HCT116 (cell line): ENCODE data around the gene CCDC57. TPM values are rescaled to one million over a fixed set of nuclear protein-coding genes. Genes with fewer than 3 reads are reported as not detected.

Experiments used
- ATAC-seq: fragments of 200-7000 bp; cut with Tn5 transposase; 2 replicates; pipeline ENCODE4 v1.9.1; 2020; ENCODE audit warnings: mild to moderate bottlenecking, moderate library complexity
- BruUV-seq: library from RNA; stranded (reverse); fragments of 400-500 nt; replicated peaks from 2 replicates; lab custom pipeline; 2021; lab: Mats Ljungman, UMichigan
- CTCF ChIA-PET: fragments of 300-600 bp; sonication (Branson Sonifier 250); formaldehyde crosslinking; loops from one replicate; lab custom pipeline; 2021; ENCODE audit warnings: antibody characterized with exemption; lab: Charles Lee
- POLR2A ChIA-PET: fragments of 300-600, 350-600 bp; sonication (Branson Sonifier 250); formaldehyde crosslinking; loops from one replicate; lab custom pipeline; 2021; ENCODE audit warnings: antibody characterized with exemption; lab: Charles Lee
- RAD21 ChIA-PET, 2 experiments: fragments of 300-600 bp; sonication (Branson Sonifier 250); formaldehyde crosslinking; loops; one replicate each; lab custom pipeline; 2023; ENCODE audit warnings: low total read pairs in 2 of 2; ENCODE audit not compliant: uncharacterized antibody in 2 of 2, unreplicated experiment in 2 of 2, low non-redundant PET in 1 of 2; lab: Charles Lee
- DNase-seq: peaks from one replicate; pipeline ENCODE4 v3.0.0-alpha.2; 2010; ENCODE audit warnings: low read depth, low spot score
- H2AFZ ChIP-seq: fragments of 200-600 bp; shearing (Covaris generic), sonication (generic); 2 replicates; pipeline ENCODE4 v1.6.1; 2017; ENCODE audit warnings: low read depth, mixed run types, mixed read lengths, antibody characterized with exemption, low read length; ENCODE audit not compliant: poor library complexity, severe bottlenecking
- H3K27ac ChIP-seq: 2 replicates; pipeline ENCODE4 v1.5.1; 2012; ENCODE audit warnings: low read depth, low read length
- H3K27me3 ChIP-seq: fragments of 200-600 bp; sonication (generic); 2 replicates; pipeline ENCODE4 v1.6.1; 2016; ENCODE audit warnings: mixed run types, low read length, mixed read lengths; ENCODE audit not compliant: insufficient read depth
- H3K36me3 ChIP-seq, 2 experiments: fragments of 200-500 bp in 1 of 2; fragments of 200-600 bp in 1 of 2; sonication (Bioruptor generic) in 1 of 2; sonication (generic) in 1 of 2; 2 replicates each; pipeline versions ENCODE4 v1.5.1 to v1.6.1; 2014 to 2016; ENCODE audit warnings: low read length in 2 of 2, inconsistent platforms in 1 of 2, mixed read lengths in 1 of 2, mixed run types in 1 of 2; ENCODE audit not compliant: insufficient read depth in 2 of 2, control insufficient read depth in 1 of 2
- H3K4me1 ChIP-seq, 2 experiments: fragments of 200-600 bp in 1 of 2; sonication (generic) in 1 of 2; 2 replicates each; pipeline versions ENCODE4 v1.5.1 to v1.6.1; 2012 to 2017; ENCODE audit warnings: low read length in 2 of 2, inconsistent platforms in 1 of 2, mild to moderate bottlenecking in 1 of 2, mixed read lengths in 1 of 2, mixed run types in 1 of 2, moderate library complexity in 1 of 2; ENCODE audit not compliant: insufficient read depth in 2 of 2, control insufficient read depth in 1 of 2
- H3K4me2 ChIP-seq: fragments of 200-600 bp; sonication (generic); 2 replicates; pipeline ENCODE4 v1.6.1; 2017; ENCODE audit warnings: mixed run types, low read length, mixed read lengths
- H3K4me3 ChIP-seq, 2 experiments: fragments of 200-600 bp in 1 of 2; sonication (generic) in 1 of 2; replicated peaks in 1 of 2; 2 replicates each; pipeline ENCODE4 v1.5.1; 2011 to 2016; ENCODE audit warnings: low read length in 2 of 2, control low read depth in 1 of 2, low read depth in 1 of 2, mild to moderate bottlenecking in 1 of 2, mixed read lengths in 1 of 2, mixed run types in 1 of 2
- H3K79me2 ChIP-seq: fragments of 200-600 bp; sonication (generic); 2 replicates; pipeline ENCODE4 v1.6.1; 2017; ENCODE audit warnings: mild to moderate bottlenecking, mixed run types, low read length, moderate library complexity, mixed read lengths; ENCODE audit not compliant: insufficient read depth
- H3K9ac ChIP-seq: fragments of 200-600 bp; sonication (generic); 2 replicates; pipeline ENCODE4 v1.6.1; 2016; ENCODE audit warnings: low read length, mixed read lengths
- H3K9me2 ChIP-seq: fragments of 200-600 bp; sonication (generic), shearing (Covaris generic); 2 replicates; pipeline ENCODE4 v1.6.1; 2017; ENCODE audit warnings: mixed run types, mild to moderate bottlenecking, moderate library complexity; ENCODE audit not compliant: insufficient read depth
- H3K9me3 ChIP-seq, 2 experiments: fragments of 200-500 bp in 1 of 2; fragments of 200-600 bp in 1 of 2; sonication (Bioruptor generic) in 1 of 2; sonication (generic) in 1 of 2; 2 replicates each; pipeline ENCODE4 v1.6.1; 2014 to 2017; ENCODE audit warnings: low read length in 2 of 2, mixed read lengths in 2 of 2, inconsistent platforms in 1 of 2, low read depth in 1 of 2, mild to moderate bottlenecking in 1 of 2, mixed run types in 1 of 2, moderate library complexity in 1 of 2; ENCODE audit not compliant: control insufficient read depth in 1 of 2, insufficient read depth in 1 of 2
- H4K20me1 ChIP-seq: fragments of 200-600 bp; sonication (generic), shearing (Covaris generic); 2 replicates; pipeline ENCODE4 v1.6.1; 2017; ENCODE audit warnings: mixed run types, mild to moderate bottlenecking, moderate library complexity; ENCODE audit not compliant: insufficient read depth
- ATF3 ChIP-seq: IDR thresholded peaks from 2 replicates; pipeline ENCODE4 v1.6.1; 2012
- CEBPB ChIP-seq: IDR thresholded peaks from 2 replicates; pipeline ENCODE4 v1.6.1; 2012; ENCODE audit warnings: low read depth
- EGR1 ChIP-seq: IDR thresholded peaks from 2 replicates; pipeline ENCODE4 v1.6.1; 2012; ENCODE audit warnings: low read depth
- ELF1 ChIP-seq: IDR thresholded peaks from 2 replicates; pipeline ENCODE4 v1.6.1; 2012; ENCODE audit warnings: low read depth, borderline replicate concordance
- EZH2 ChIP-seq: fragments of 200-600 bp; sonication (generic); IDR thresholded peaks from 2 replicates; pipeline ENCODE4 v1.6.1; 2017; ENCODE audit warnings: antibody characterized with exemption, mixed run types
- EZH2phosphoT487 ChIP-seq: fragments of 200-600 bp; IDR thresholded peaks from 2 replicates; pipeline ENCODE4 v1.6.1; 2018; ENCODE audit warnings: antibody characterized with exemption, borderline replicate concordance
- FOSL1 ChIP-seq: IDR thresholded peaks from 2 replicates; pipeline ENCODE4 v1.6.1; 2012; ENCODE audit warnings: low read depth
- MAX ChIP-seq: IDR thresholded peaks from 2 replicates; pipeline ENCODE4 v1.6.1; 2012
- RAD21 ChIP-seq: IDR thresholded peaks from 2 replicates; pipeline ENCODE4 v1.6.1; 2012; ENCODE audit warnings: low read depth, mild to moderate bottlenecking
- REST ChIP-seq: IDR thresholded peaks from 2 replicates; pipeline ENCODE4 v1.6.1; 2012; ENCODE audit warnings: low read depth
- SIN3A ChIP-seq: IDR thresholded peaks from 2 replicates; pipeline ENCODE4 v1.6.1; 2012; ENCODE audit warnings: low read depth
- SRF ChIP-seq: IDR thresholded peaks from 2 replicates; pipeline ENCODE4 v1.6.1; 2012; ENCODE audit warnings: low read depth
- TCF7L2 ChIP-seq: IDR thresholded peaks from 2 replicates; pipeline ENCODE4 v1.7.0; 2011; ENCODE audit warnings: borderline replicate concordance, inconsistent platforms; ENCODE audit not compliant: insufficient read depth, insufficient read length; ENCODE audit errors: extremely low read depth
- YY1 ChIP-seq: IDR thresholded peaks from 2 replicates; pipeline ENCODE4 v1.6.1; 2011; ENCODE audit warnings: low read length, low read depth, moderate library complexity, mild to moderate bottlenecking; ENCODE audit not compliant: insufficient replicate concordance; ENCODE audit errors: extremely low read depth
- ZFX ChIP-seq: fragments of 450-650 bp; IDR thresholded peaks from 2 replicates; pipeline ENCODE4 v1.6.1; 2017
- intact Hi-C: fragments of 100-400 bp; cut with micrococcal nuclease; formaldehyde crosslinking; loops from 2 replicates; pipeline ENCODE4 v1.10.0; 2022
- total RNA-seq: library from RNA; stranded (reverse); gene quantifications from one replicate; pipeline ENCODE4 v1.2.1, GENCODE V29; 2021; ENCODE audit not compliant: unreplicated experiment

CCDC57 gene
- total RNA-seq, 1 experiment from 2014 or later = 143 TPM

GRCh38 chr17:82095777-82096708 is 116.6 kb downstream of the CCDC57 start:
- no TSS peak for BruUV-seq
- Histone ChIP-seq H3K9me3 (no peaks in the 10 kb centered on the region), H3K4me2 (peak overlapping the region; percentile 94), H3K27ac (peak overlapping the region; percentile 99), H3K9ac (peak overlapping the region; percentile 96), H3K9me2 (no peaks in the 10 kb centered on the region), H3K27me3 (no peaks in the 10 kb centered on the region), H3K79me2 (peaks cover 77% of the 10 kb centered on the region), H4K20me1 (peaks cover 9% of the 10 kb centered on the region; the same call in 1 of the 2 replicates), H3K4me1 (peaks cover 16 to 38% of the 10 kb centered on the region in 2 experiments), H3K36me3 (peaks cover 46 to 65% of the 10 kb centered on the region in 2 experiments), H2AFZ (no peak overlapping the region), H3K4me3 (peak overlapping the region; percentile 82 to 93)
- ATAC-seq (no peak), DNase-seq (no peak)
- POLR2A ChIA-PET = interaction anchor here (1.3 kb wide), 1 partner anchor 10 kb away, joined by 4 read pairs; no protein-coding TSS in a partner anchor
- RAD21 ChIA-PET = no interaction called here
- CTCF ChIA-PET = no interaction called here
- TF ChIP-seq FOSL1 = no peak
- no peak for TF ChIP-seq ATF3
- TF ChIP-seq RAD21 = no peak
- no peak for TF ChIP-seq CEBPB
- TF ChIP-seq ZFX = no peak
- TF ChIP-seq SIN3A = no peak
- TF ChIP-seq TCF7L2 = no peak
- TF ChIP-seq ELF1 = no peak
- TF ChIP-seq EZH2 = no peak
- TF ChIP-seq EGR1 = no peak
- no peak for TF ChIP-seq SRF
- TF ChIP-seq REST = no peak
- no peak for TF ChIP-seq MAX
- TF ChIP-seq YY1 = no peak
- TF ChIP-seq EZH2phosphoT487 = no peak
- intact Hi-C loops = no loop called here
